NCI-H1694 (cell line): ENCODE measurements around the gene DCAF11.

Experiments used
- DNase-seq: peaks from one replicate; lab custom pipeline; 2025; lab: John Stamatoyannopoulos, UW

DCAF11 gene

DNA sequence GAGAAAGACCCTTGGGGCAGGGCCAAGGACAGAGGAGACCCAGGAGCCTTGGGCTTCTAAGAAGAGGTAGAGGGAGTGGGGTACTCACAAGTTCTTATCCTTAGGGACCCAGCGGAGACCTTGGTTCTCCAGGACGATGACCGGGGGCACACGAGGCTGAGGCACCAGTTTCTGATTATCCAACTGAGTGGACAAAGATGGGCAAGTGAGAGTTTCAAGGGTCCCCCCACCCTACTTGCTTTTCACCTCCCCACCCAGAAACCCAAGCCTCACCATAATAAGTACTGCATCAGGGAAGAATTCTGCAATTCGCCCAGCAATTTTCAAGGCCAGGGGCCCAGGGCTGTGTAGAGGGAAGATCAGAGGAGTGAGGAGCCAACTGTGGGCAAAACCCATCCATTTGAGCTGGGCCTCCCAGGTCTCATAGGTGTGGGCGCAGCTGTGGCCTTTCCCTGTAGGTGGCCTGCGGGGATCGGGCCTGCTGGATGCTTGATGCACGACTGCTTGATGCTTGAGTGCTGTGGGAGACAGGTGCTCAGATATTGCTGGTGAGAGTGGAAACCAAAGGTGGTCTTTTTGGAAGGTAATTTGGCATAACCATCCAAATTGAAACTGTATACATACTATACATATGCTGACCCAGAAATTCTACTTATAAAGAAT, 24.8 kb downstream of the DCAF11 start:
- no peak for DNase-seq

GRCh38 chr14:24141097-24141880, 26.7 kb downstream of the DCAF11 start, which contains the start of gene EMC9:
TSS of gene EMC9 (minus strand) at chr14:24141591. CDS start at chr14:24141304, 287 bp downstream.
- DNase-seq: peak; percentile 100

GRCh38 chr14:24143511-24143910, 28.9 kb downstream of the DCAF11 start:
- DNase-seq: no peak

DNA sequence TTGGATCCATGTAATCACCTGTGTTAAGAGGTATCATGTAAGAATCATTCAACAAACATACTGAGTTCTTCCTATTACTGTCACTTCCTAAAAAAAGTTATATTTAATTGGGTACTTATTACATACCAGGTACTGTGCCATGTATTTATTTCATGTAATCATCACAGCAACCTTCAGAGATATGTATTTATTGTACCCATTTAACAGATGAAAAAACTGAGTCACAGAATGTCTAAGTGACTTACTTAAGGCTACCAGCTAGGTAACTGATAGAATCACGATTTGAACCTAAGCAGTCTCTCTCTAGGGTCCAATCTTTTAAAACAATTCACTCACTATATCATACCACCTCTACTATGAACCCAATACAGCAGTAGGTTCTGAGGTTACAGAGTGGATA, 29.9 kb downstream of the DCAF11 start:
- no peak for DNase-seq

DNA sequence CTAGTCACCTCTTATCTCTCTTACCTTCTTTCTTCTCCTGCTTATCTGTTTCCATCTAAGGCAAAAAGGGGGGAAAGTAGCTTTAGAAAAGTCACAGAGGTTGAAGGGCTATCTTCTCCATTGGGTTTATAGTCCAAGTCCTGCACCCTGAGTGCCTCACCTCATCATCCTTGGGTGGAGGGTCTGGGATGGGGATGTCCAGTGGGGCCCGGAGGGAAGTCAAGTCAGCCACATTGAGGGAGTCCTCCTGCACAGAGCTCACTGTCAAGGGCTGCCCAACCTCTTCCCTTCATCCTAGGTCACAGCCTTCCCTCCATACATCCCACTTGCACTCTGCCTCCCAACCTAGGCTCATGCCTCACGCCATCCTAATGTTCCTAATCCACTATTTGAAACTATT, 30.6 kb downstream of the DCAF11 start:
- no peak for DNase-seq

- no peak for DNase-seq
Measured at GRCh38 chr14:24145690-24146452, 31.3 kb downstream of the DCAF11 start.

DNA sequence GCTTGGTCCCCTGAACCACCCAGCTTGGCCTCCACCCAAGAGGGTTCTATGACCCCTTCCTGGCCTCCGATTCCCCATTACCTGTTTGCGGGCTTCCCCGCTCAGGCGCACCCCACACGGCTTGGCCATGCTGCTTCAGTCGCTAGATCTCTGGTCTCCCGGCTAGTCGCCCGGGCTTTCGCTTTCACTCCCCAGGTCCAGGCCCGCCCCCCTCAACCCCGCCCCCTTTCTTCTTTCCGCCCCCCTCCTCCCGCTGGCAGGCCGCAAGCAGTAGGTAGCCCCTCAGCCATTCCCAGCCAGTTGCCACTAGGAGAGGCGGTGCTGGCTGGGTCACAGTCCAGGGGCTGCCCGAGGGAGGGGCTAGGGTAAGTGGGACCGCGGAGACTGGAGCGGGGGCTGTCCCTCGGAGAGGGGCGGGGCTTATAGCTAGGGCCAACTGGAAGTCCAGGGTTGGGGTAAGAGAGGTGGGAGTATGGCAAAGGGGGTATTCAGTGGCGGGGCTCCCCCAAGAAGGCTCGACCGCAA, 31.9 kb downstream of the DCAF11 start, which contains the start of gene PSME2:
TSS of gene PSME2 (minus strand) at position 158 of the 525 bp plus-strand sequence. CDS start at position 129, 29 bp downstream.
- DNase-seq: peak; percentile 91

DNA sequence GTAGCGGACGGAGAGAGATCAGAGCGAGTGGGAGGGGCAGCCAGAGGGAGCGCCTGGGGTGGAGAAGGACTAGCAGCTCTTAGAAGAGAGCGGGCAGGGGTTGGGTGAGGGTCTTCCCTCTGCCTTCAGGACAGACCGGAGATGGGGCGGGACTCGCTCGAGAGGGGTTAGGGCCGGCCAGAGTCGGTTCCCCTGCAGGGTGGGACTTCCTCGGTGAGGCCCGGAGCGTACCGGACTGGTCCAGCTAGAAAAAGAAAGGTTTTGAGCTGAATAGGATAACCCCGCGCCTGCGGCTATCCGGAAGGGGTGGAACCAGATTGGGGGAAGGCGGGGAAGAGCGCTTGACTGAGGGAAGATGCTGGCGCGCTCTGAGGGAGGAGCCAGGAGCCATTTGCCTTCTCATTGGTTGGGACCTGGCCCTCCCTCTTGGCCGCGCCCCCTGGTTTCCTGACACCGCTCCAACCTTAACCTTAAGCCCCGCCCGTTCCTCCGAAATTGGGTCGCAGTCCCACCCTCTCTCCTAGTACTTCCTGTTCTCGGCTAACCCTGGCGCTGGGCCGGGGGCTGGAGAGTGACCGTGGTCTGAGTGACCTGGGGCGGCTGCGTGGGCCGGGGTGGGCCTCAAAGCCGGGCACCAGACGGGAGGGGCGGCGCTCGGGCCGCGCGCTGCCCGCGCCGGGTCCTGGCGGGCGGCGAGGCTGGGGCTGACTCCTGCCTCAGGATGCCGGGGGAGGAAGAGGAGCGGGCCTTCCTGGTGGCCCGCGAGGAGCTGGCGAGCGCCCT, 32.6 kb downstream of the DCAF11 start, which contains the start of gene RNF31:
TSS of gene RNF31 (plus strand) at position 521 of the 783 bp plus-strand sequence. CDS start at position 722, 201 bp downstream.
- DNase-seq: peak; percentile 99

DNA sequence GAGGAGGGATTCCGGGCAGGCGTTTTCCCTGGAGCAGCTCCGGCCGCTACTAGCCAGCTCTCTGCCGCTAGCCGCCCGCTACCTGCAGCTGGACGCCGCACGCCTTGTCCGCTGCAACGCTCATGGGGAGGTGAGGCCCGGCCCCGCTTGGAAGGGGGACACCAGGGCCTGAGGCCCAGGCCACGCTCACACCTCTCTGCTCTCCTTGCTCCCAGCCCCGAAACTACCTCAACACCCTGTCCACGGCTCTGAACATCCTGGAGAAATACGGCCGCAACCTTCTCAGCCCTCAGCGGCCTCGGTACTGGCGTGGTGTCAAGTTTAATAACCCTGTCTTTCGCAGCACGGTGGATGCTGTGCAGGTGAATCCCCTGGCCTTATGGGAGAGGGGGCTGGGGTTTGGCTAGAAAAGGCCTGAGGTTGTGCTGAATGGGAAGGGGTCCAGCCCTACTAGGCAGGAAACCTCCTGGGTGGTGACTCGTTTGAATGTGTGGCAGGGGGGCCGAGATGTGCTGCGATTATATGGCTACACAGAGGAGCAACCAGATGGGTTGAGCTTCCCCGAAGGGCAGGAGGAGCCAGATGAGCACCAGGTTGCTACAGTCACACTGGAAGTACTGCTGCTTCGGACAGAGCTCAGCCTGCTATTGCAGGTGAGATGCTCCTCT, 33.3 kb downstream of the DCAF11 start:
- no peak for DNase-seq

DNA sequence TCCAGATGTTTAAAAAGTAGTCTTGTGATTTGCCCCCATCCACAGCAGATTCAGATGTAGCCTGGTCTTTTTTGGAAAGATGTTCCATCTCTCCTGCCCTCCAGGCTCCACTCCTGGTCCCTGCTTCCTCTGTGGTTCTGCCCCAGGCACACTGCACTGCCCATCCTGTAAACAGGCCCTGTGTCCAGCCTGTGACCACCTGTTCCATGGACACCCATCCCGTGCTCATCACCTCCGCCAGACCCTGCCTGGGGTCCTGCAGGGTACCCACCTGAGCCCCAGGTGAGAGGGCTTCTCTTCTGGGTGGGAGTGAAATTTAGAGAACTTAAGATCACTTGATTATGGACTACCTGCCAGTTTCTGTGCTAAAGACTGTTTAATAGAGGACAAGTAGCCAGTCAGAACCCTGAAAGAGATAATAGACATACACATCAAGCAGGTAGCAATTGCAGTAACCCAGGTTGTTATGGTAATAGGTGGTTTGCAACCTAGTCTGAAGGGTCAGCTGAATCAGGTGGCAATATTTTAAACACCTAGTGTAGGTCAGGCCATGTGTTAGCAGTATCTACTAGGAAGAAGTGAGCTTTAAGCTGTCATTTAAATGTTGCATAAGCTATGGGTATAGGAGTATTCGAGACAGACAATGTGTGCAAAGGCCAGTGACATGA, 34.9 kb downstream of the DCAF11 start:
- no peak for DNase-seq

GRCh38 chr14:24150061-24150460, 35.5 kb downstream of the DCAF11 start:
- DNase-seq: no peak

DNA sequence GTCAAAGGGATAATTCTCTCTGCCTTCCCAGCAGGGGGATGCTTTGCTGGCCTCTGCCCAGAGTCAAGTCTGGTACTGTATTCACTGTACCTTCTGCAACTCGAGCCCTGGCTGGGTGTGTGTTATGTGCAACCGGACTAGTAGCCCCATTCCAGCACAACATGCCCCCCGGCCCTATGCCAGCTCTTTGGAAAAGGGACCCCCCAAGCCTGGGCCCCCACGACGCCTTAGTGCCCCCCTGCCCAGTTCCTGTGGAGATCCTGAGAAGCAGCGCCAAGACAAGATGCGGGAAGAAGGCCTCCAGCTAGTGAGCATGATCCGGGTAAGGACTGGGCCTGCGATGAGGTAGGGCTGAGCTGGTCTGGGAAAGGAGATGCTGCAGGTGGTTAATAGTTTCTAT, 36.0 kb downstream of the DCAF11 start:
- no peak for DNase-seq

DNA sequence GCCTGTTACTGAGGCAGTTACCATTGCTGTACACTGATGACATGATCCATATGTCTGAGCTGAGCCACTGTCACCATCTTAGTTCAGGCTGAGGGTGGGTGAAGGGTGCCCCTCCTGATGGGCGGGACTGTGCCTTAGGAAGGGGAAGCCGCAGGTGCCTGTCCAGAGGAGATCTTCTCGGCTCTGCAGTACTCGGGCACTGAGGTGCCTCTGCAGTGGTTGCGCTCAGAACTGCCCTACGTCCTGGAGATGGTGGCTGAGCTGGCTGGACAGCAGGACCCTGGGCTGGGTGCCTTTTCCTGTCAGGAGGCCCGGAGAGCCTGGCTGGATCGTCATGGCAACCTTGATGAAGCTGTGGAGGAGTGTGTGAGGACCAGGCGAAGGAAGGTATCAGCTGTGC, 36.4 kb downstream of the DCAF11 start:
- DNase-seq: no peak

DNA sequence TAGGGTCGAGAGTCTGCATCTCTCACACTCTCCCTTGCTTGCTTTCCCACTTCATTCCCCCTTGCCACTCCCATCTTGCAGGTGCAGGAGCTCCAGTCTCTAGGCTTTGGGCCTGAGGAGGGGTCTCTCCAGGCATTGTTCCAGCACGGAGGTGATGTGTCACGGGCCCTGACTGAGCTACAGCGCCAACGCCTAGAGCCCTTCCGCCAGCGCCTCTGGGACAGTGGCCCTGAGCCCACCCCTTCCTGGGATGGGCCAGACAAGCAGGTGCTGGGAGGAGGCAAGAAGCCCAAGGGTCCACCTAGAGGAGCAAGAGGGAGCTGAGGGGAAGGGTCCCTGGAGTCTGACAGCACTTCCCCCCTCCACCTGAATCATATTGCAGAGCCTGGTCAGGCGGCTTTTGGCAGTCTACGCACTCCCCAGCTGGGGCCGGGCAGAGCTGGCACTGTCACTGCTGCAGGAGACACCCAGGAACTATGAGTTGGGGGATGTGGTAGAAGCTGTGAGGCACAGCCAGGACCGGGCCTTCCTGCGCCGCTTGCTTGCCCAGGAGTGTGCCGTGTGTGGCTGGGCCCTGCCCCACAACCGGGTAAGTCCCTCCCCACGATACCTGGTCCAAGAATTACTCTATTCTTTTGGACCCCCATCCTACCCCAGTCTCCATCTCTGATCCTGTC, 37.0 kb downstream of the DCAF11 start:
- DNase-seq: no peak

DNA sequence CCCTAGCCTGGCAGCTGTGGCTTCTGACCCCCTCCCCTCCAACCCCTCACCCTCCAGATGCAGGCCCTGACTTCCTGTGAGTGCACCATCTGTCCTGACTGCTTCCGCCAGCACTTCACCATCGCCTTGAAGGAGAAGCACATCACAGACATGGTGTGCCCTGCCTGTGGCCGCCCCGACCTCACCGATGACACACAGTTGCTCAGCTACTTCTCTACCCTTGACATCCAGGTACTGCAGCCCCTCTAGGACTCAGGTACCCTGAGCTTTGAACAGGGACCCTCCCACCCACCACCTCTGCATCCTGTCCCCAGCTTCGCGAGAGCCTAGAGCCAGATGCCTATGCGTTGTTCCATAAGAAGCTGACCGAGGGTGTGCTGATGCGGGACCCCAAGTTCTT, 40.5 kb downstream of the DCAF11 start:
- DNase-seq: no peak

- DNase-seq: no peak
Measured at GRCh38 chr14:24156840-24157239, 42.3 kb downstream of the DCAF11 start.

DNA sequence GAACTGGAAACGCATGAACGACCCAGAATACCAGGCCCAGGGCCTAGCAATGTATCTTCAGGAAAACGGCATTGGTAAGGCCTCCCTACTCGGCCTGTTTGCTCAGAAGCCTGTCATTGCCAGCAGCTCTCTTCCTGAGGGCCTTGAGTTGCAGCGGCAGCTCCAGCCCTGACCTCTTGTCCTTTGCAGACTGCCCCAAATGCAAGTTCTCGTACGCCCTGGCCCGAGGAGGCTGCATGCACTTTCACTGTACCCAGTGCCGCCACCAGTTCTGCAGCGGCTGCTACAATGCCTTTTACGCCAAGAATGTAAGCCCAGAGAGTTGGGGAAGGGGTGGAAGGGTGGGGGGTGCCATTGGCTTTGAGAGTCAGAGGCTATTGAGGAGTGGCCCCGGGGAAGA, 42.8 kb downstream of the DCAF11 start:
- DNase-seq: no peak

DNA sequence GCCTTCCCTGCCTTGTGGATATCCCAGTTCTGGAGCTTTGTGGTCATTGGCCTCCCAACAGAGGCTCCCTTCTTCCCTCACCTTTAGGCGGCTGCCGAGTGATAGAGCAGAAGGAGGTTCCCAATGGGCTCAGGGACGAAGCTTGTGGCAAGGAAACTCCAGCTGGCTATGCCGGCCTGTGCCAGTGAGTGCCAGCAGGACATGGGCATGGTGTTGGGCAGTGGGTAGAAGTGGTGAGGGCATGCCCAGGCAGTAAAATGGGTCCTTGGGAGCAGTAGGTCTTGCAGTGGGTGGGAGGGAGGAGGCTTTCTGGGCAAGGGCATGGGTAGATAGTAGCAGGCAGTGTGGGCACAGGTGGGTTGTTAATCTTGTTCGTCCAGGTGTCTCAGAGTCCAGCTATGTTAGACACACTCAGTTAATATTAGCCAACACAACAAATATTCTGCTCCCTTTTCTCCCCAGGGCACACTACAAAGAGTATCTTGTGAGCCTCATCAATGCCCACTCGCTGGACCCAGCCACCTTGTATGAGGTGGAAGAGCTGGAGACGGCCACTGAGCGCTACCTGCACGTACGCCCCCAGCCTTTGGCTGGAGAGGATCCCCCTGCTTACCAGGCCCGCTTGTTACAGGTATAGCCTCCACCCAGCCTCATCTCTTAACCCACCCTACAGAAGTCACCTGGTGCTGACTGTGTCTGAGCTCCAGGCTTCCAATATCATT, 45.4 kb downstream of the DCAF11 start:
- no peak for DNase-seq

DNA sequence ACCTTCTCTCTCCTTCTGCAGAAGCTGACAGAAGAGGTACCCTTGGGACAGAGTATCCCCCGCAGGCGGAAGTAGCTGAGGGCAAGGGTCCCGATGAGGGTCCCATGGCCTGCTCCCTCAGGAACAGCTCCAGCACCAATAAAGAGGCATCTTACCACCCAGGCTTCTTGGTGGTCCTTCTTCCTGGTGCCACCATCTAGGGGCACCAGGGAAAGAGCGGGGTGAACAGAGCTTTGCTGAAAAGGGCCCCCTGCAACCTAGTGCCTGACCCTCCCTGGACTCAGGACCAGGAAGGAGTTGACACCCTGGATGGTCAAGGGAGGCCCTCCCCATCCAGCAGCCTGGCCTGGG, 45.9 kb downstream of the DCAF11 start:
- no peak for DNase-seq
